GM18868 (cell line): ENCODE results near the gene OSBPL5.

Source experiments
- ATAC-seq: cut with Tn5 transposase; IDR thresholded peaks from one replicate; pipeline ENCODE4 v1.9.1; 2021; ENCODE audit warnings: mild to moderate bottlenecking, moderate library complexity; ENCODE audit not compliant: unreplicated experiment

OSBPL5 gene

DNA sequence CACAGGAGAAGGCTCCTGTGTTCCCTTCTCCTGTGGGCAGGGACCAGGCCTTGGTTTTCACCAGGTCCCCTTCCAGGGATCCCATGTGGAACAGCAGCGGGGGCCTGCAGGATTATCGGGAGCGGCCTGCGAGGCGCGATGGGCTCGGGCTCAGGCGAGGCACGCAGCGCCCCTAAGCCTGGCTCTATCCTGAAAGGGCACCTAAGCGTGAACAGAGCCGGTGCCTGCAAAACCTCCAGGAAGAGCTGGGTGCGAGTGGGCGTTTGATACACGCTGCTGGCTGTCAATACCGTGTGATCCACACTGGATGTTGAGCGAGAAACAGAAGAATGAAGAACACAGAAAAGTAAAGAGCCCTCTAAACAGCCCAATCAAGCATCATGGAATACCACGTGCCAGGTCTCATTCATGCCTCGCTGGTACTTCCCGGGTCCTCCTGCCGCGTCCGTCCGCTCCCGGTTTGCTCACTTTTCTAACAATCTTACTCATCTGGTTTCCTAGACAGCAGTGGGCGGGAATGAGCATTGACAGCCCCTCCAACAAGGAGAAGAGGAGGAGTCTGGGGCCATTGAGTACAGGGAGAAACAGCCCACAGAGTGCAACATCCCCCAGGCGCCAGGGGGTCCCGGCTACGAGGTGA lies 12.5 kb downstream of the OSBPL5 start:
- no peak for ATAC-seq

DNA sequence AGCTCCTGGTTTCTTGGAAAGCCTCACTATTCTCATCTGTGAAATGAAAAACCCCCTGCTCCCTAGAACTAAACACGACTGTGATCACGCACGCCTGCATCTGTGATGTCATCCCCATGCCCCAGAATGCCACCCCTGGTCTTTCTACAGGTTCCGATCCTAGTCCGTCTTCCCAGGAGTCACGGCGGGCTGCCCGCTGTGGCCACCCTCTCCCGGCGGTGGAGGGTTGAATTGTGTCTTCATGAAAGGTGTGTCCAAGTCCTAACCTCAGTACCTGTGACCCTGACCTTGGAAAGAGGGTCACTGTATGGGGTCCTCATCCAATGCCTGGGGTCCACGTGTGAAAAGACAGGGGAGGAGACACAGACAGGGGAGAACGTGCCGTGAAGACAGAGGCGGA lies 14.4 kb downstream of the OSBPL5 start:
- no peak for ATAC-seq

DNA sequence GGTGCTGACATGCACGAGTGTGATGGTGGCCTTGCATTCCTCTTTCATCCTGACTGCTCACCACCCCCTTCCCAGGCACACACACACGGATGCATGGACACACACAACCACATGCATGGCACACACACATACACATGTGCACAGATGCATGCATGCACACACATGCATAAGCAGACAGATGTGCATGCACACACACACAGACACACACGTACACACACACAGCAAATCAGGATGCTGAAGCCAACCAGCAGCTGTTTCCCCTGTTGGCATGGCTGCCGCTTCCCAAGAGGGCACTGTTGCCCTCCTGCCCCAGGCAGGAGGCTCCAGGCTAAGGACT lies 15.3 kb downstream of the OSBPL5 start:
- no peak for ATAC-seq

- no peak for ATAC-seq
Observed at GRCh38 chr11:3148990-3149851, 15.9 kb downstream of the OSBPL5 start.

DNA sequence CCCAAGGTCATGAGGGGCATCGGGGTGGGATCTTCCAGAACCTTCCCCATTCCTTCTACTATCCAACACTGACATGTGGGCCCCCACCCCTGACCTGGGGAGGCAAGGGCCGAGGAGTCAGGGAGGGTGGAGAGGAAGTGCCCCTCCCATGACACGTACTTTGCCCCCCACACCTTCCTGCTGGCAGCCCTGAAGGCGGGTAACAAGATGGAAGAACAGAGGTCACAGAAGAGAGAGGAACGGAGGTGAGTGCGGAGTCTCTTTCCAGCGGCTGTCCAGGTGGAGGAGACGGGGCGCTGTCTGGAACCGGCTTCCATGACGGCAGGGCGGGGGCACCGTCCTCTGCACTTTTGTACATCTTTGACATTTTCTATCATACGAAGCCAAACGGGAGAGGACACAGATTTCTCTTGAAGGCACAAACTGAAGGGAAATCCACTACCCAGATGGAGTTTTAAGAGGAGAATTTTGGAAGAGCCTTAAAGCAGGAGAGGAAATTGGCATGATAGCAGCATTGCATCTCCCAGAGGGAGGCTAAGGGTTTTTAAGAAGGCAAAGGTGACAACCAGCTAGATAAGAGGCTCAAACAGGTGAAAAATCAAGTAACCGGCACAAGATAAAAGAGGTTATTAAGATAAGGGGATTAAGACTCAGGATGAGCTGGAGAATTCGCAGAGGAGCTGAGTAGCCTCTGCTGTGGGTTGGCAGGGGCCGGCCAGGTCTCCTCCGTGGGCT lies 16.7 kb downstream of the OSBPL5 start:
- no peak for ATAC-seq

- no peak for ATAC-seq
Observed at GRCh38 chr11:3147626-3148025, 17.5 kb downstream of the OSBPL5 start.

GRCh38 chr11:3147257-3147619 lies 17.9 kb downstream of the OSBPL5 start:
- ATAC-seq = no peak

DNA sequence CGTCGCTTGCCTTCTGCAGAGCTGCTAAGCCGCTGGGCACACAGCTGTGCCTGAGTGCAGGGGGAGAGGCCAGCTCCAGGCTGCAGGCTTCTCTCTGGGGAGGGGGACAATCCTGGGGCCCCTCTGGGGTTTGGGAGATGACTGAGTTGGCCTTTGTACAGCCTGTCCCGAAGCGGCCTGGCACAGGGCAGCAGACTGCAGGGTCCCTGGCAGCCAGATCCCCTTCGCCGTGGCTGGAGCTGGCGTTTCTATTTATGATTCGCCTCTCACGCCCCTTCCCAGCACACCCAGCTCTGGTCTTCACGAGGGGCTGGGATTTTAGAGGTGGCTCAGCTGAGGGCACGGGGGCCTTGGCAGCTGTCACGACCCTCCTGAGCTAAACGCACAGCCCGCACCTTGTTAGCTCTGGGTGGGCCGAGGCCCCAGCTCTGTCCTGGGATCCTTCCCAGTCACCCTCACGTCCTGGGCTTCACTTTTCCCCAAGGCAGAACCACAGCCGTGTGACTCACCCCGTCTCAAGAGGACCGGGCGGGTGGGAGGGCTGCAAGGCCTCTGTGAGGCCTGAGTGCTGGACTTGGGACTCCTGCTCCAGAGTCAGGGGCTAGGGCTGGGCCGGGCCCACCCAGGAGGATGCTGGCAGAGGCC lies 18.4 kb downstream of the OSBPL5 start:
- no peak for ATAC-seq

- no peak for ATAC-seq
Observed at GRCh38 chr11:3145206-3145520, 19.9 kb downstream of the OSBPL5 start.

DNA sequence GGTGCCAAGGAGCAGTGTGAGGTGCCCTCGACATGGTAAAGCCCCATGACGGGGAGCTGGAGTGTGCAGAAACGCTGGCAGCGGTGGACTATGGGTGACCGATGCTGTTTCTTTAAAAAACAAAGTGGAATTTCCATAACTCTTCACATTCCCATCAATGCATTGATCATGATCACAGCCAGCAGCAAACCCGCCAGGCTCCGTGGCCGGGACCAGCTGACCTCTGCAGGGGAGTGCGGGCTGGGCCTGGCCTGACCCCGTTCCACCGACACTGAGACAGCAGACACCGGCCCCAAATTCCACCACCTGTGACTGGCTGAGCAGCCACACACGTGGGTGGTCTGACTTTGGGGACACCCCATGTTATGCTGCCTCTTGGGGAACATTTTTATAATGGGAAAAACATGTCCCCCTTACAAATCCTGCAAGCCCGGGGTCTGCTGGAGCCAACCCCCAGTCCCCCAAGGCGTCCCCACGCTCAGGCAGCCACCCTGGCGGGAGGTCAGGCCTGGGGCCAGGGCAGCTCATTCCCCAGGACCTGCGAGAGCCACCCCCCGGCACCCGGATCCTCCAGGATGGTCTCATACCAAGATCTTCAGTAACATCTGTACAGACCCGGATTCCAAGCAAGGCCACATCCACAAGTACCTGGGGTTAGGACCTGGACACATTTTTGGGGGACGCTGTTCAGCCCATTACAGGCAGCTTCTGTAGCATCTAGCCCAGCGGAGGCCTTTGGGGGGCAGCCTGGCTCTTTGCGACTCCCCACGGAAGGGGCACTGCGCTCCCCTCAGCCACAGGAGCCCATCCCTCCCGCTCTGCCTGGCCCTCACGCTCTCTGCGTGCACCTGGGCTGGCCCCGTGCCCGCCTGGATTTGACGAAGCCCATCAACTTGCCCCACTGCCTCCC lies 20.6 kb downstream of the OSBPL5 start:
- no peak for ATAC-seq

DNA sequence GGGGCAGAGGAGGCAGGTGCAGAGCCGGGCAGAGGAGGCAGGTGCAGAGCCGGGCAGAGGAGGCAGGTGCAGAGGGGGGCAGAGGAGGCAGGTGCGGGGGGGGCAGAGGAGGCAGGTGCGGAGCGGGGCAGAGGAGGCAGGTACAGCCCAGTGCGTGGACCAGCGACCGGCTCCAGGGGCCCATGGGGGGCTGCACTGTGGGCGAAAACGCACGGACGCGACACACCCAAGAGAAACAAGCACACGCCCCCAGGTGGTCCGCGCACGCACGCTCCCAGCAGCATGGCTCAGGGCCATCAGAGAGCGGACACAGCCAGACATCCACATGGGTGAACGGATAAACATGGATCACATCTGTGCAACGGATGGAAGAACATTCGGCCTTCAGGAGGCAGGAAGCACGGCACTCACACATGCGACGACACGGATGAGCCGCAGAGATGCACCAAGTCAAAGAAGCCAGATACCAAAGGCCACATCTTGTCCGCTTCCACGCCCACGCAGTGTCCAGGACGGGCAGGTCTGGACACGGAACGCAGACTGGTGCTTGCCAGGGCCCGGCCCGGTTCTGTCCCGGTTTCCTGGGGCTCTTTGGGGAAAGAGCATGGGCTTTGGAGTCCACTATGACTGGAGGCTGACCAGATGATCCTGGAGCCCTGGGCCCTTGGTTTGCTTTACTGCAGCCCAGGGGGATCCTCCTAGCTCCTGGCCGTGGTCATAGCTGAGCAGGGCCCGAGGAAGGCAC lies 21.8 kb downstream of the OSBPL5 start:
- no peak for ATAC-seq

DNA sequence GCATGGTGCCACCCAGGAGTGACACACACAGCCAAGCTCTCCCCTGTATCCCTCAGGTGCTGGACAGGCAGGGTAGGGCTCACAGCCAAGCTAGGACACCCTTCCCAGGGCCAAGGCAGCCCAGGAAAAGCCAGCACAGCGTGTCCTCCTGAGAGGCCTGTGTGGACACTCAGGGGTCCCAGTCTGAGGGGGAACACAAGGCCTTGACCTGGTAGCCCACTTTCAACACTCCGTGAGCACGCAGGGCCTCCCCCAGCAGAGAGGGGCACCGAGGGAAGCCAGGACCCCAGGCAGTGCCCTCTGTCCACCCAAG lies 24.9 kb downstream of the OSBPL5 start:
- ATAC-seq = no peak

- no peak for ATAC-seq
Observed at GRCh38 chr11:3139481-3140290, 25.4 kb downstream of the OSBPL5 start.

DNA sequence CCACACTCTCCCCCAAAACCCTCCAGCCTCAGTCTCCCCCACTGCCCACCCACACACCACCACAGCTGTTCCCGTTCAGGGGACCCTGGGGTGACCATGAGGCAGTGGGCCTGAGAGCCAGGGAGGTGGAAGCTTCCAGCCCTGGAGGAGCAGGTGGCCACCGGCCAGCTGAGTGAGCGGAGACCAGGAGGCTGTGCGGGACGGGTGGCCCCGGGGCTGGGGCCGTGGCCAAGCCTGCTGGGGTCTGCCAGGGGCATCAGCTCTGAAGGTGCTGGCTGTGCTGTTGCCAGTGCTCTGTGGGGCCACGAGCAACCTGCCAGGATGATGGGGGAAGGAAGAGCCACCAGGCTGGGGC lies 26.0 kb downstream of the OSBPL5 start:
- ATAC-seq = no peak

GRCh38 chr11:3138178-3139085 lies 26.7 kb downstream of the OSBPL5 start:
- ATAC-seq = no peak

DNA sequence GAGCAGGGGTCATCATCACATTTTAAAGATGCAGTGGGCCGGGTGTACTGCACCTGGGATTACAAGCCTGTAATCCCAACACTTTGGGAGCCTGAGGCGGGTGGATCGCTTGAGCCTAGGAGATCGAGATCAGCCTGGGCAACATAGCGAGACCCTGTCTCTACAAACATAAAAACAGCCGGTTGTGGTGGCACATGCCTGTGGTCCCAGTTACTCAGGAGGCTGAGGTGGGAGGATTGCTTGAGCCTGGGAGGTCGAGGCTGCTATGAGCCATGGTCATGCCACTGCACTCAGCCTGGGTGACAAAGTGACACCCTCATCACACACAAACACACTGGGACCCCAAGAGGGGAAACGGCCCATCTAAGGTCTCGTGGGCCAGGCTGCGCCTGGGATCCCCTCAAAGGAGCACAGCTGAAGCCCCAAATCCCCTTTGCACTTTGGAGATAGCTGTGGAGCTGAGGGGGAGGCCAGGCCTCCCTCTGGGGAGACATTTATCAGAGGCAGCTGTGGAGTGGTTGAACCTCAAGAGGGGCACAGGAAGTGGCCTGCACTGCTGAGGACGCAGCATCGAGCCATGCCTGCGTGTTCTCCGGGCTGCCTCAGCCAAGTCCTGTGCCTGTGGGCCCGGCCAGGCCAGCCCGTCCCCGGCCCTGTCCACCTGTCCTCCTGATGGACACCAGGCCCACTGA lies 27.5 kb downstream of the OSBPL5 start:
- ATAC-seq = no peak

DNA sequence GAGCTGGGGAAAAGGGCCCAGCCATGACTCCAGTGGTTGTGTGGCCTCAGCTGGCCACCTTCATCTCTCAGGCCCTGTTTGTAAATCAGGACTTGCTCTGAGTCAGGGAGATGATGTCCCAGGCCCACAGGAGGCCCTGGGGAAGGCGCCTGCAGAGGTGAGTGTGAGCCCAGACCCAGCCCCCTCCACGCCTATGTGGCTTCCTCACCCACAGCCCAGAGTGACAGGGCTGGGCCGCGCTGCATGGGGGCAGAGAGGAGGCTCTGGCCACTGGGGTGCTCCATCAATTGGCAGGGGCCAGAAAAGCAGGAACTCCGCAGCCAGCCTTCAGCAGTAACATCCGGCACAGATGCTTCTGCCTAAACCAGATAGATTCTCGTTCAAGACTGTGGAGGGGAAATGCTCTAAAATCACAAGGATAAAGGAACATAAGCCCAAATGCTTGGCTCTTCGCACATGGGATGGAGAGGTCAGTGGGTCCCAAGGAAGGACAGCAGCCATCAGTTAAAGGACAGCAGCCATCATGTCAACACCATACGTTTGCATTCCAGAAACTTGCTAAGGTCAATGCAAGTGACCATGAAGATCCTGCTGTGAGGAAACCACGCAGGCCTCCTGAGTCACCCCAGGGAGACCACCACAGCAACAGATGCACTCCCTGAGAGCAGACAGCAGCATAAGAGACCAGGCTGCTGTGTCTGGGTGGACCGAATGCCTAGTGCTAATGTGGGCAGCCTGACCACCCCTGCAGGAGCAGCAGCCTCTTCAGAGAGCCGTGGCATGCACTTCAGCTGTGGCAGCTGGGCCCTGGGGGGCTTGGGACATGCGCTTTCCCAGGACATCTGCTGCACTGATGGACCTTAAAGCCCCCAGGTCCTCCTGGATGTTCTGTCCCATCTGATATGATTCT lies 28.3 kb downstream of the OSBPL5 start:
- ATAC-seq = no peak
